Islet of Langerhans (tissue), 1 donor: Measurements from ENCODE around the gene DDA1.
A peak's percentile ranks its signal among the peaks of the same experiment; 100 is the strongest.
"Not testable (repeated sequence)": the region's sequence is repeated elsewhere in the genome, so short reads cannot be mapped to it uniquely, and the experiment has no call there.

ENCODE experiments used
- FAIRE-seq: peaks from one replicate; lab custom pipeline; 2011; peaks lifted over from hg19 to GRCh38; lab: Jason Lieb, UNC

The DDA1 gene

GRCh38 chr19:17309198-17309964, at the start of gene DDA1:
Gene DDA1, plus strand, starts transcription at chr19:17309563. Its CDS starts 92 bp downstream, at chr19:17309655.
- FAIRE-seq = peak; percentile 99

GRCh38 chr19:17259934-17260333, 49.4 kb upstream of the DDA1 start:
- no peak for FAIRE-seq

- no peak for FAIRE-seq
Observed at GRCh38 chr19:17260842-17261325, 48.5 kb upstream of the DDA1 start.

GRCh38 chr19:17262557-17262956, 46.8 kb upstream of the DDA1 start:
- no peak for FAIRE-seq

- no peak for FAIRE-seq
Observed at GRCh38 chr19:17263712-17264640, 45.4 kb upstream of the DDA1 start.

- FAIRE-seq = no peak
Observed at GRCh38 chr19:17264641-17264979, 44.8 kb upstream of the DDA1 start, which contains the start of gene USHBP1. Gene USHBP1, minus strand, starts transcription at chr19:17264745. Its CDS starts 446 bp downstream, at chr19:17264299.

- no peak for FAIRE-seq
Observed at GRCh38 chr19:17266026-17266425, 43.3 kb upstream of the DDA1 start.

- FAIRE-seq = no peak
Observed at GRCh38 chr19:17266589-17266974, 42.8 kb upstream of the DDA1 start.

- FAIRE-seq = peak; percentile 98
Observed at GRCh38 chr19:17266975-17267788, 42.2 kb upstream of the DDA1 start, which contains the start of gene BABAM1. Gene BABAM1, plus strand, starts transcription at chr19:17267443. Its CDS starts 1,364 bp downstream, at chr19:17268807.

- FAIRE-seq = no peak
Observed at GRCh38 chr19:17268754-17269153, 40.6 kb upstream of the DDA1 start.

- not testable (repeated sequence) for FAIRE-seq
Observed at GRCh38 chr19:17274892-17275291, 34.5 kb upstream of the DDA1 start.

GRCh38 chr19:17275441-17276175, 33.8 kb upstream of the DDA1 start:
- no peak for FAIRE-seq

GRCh38 chr19:17279436-17279835, 29.9 kb upstream of the DDA1 start:
- no peak for FAIRE-seq

GRCh38 chr19:17281391-17282304, 27.7 kb upstream of the DDA1 start, which contains the start of gene ANKLE1:
Gene ANKLE1, plus strand, starts transcription at chr19:17281901. Its CDS starts 20 bp downstream, at chr19:17281921.
- no peak for FAIRE-seq

- no peak for FAIRE-seq
Observed at GRCh38 chr19:17282488-17283125, 26.8 kb upstream of the DDA1 start.

GRCh38 chr19:17283504-17283996, 25.8 kb upstream of the DDA1 start:
- FAIRE-seq = no peak

GRCh38 chr19:17285415-17286135, 23.8 kb upstream of the DDA1 start:
- FAIRE-seq = no peak

GRCh38 chr19:17286263-17286662, 23.1 kb upstream of the DDA1 start:
- no peak for FAIRE-seq

- no peak for FAIRE-seq
Observed at GRCh38 chr19:17286752-17287151, 22.6 kb upstream of the DDA1 start.
